GM18511 (cell line): ENCODE data around the gene ABCC6.
"Not testable (repeated sequence)": the region's sequence is repeated elsewhere in the genome, so short reads cannot be mapped to it uniquely, and the experiment has no call there.

ENCODE experiments used
- ATAC-seq: cut with Tn5 transposase; IDR thresholded peaks from one replicate; pipeline ENCODE4 v1.9.1; 2021; ENCODE audit warnings: mild to moderate bottlenecking, moderate library complexity; ENCODE audit not compliant: unreplicated experiment

The ABCC6 gene

DNA sequence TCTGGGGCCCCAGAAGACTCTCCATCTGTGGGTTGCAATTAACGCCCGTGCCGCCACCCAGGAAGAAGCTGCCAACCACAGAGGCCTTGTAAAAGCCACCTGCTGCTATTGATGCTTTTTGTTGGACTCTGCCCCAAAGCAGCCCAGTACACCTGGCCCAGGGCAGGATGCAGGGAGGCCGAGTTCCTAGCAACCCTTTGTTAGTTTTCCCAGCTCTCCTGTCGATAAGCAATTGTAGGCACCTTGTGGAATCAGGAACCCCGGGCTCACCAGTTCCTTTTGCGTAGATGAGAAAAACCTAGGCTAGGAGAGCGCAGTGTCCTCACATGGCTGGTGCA, 103.3 kb downstream of the ABCC6 start:
- no peak for ATAC-seq

DNA sequence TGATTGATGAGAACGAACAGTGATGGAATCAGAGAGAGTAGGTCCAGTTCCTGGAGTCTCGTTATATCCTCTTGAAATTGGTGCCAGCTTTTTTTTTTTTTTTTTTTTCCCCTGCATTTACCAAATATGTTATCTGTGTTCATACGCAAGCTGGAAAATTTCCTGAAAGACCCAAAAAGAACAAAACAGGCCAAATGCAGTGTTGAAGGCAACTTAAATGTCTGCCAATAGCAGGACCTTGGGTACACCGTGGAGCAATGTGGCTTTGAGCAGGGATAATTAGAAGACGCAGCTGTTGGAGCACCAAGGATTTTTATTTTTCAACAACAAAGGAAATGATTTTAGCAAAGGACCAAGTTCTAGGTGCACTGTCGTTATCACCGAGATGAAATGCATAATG, 105.0 kb downstream of the ABCC6 start:
- no peak for ATAC-seq

DNA sequence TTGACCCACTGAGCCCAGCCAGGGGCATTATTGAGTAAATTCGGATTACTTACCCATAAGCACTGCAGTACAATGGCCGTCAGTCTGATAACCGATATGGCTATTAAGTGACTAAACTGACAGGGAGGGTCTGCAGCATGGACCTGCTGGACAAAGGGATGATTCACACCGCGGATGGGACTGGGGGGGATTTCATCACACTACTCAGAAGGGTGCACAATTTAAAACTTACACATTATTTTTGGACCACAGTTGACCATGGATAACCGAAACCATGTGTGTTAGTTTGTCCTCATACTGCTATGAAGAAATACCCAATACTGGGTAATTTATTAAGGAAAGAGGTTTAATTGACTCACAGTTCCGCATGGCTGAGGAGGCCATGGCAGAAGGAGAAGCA, 106.5 kb downstream of the ABCC6 start:
- ATAC-seq, result no peak

DNA sequence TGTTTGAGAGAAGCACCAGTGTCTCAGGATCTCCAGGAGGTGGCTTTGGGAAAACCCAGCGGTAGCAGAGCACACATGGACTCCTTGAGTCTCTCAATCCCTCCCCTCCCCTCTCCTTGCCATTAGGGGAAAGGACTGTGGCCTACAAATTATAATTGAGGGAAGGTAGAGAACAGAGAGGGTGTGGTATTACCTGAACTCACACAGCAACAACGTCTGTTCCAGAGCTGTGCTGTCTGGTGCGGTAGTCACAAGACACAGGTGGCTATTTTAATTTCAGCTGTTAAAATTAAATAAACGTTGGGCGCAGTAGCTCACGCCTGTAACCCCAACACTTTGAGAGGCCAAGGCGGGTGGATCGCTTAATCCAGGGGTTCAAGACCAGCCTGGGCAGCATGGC, 110.2 kb downstream of the ABCC6 start:
- ATAC-seq, result no peak

DNA sequence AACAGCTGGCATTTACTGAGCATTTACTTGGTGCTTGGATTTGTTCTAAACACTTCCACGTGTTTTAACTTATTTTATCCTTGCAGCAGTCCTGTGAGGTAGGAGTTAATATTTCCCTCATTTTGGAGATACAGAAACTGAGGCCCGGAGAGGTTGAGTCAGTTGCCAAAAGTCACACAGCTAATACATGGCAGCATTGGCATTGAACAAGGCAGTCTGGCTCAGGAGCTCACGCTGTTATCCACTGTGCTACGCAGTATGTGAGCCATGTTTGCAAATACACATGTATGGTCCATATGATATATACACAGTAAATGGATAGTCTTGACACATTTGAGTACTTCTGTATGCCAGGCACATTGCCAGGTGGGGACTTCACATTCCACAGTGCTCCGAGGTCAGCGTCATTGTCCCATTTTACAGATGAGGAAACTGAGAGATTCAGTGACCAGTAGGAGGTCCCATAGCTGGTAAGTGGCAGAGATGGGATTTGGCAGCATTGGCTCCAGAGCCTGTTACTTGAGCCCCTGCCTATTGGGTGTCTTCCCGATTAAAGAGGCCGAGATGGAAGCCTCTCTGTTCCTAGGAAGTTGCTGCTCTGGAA, 110.7 kb downstream of the ABCC6 start:
- ATAC-seq, result no peak

DNA sequence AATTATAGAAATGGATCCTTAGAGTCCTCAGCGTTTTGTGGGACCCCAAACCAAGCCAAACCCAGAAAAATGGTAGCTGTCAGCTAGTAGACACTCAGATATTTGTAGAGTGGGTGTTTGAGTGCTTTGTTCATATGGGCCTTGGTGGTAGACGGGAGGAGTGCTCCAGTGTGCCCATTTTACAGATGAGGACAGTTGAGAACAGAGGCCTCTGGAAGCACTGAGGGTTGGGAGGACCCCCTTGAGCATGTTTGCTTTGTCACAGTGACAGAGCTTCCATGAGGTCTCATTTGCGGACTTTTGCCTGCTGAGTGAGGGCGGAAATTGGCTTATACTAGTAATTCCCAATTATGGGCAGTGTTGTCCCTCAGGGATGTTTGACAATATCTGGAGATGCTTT, 111.7 kb downstream of the ABCC6 start:
- ATAC-seq, result no peak

DNA sequence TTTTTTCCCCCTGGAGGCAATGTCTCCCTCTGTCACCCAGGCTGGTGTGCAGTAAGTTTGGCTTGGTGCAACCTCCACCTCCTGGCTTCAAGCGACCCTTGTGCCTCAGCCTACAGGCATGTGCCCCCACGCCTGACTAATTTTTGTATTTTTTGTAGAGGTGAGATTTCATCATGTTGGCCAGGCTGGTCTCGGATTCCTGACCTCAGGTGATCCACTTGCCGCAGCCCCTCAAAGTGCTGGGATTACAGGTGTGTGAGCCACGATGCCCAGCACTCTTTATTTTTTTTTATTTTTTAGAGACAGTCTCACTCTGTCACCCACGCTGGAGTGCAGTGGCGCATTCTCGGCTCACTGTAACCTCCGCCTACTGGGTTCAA, 113.2 kb downstream of the ABCC6 start:
- ATAC-seq, result no peak

DNA sequence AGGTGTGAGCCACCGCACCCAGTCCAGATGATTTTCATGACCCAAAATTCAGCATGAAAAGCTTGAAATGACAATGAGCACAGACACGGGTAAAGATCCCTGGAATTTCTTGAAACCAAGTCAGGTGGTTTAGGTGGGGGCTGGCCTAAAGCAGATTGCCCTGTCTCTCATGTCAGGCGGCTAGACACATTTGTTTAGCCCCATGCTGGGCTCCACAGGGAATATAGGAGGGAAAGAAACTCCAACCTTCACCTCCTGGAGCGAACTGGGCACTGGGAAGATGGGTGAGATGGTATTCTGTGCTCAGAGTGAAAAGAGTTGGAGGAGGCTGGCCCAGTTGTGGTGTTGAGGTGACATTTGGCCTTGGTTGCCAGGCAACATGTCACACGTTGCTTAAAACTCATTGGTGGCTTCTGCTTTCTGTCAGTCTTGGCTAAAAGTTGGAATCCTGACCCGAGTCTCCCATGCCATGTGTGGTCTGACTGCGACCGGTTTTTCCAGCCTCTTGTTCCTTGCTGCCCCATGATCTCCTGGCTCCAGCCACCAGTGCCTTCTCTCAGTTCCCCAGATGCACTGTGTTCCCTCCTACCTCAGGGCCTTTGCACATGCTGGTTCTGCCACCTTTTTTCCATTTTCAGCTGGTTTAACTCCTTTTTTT, 113.7 kb downstream of the ABCC6 start:
- ATAC-seq, result no peak

DNA sequence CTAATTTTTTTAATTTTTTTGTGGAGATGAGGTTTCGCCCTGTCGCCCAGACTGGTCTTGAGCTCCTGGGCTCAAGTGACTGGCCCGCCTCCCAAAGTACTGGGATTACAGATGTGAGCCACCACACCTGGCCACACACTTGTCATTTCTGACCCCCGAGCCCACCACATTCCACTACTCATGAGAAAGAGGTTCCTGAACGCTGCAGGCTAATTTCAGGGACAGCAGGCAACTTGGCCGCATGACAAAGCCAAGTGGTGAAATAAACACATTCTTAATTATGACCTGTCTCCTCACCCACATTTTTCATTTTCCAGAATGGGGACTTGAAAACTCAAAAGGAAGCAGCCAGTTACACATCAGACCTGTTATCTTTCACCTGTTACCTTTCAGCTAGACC, 114.5 kb downstream of the ABCC6 start:
- no peak for ATAC-seq

DNA sequence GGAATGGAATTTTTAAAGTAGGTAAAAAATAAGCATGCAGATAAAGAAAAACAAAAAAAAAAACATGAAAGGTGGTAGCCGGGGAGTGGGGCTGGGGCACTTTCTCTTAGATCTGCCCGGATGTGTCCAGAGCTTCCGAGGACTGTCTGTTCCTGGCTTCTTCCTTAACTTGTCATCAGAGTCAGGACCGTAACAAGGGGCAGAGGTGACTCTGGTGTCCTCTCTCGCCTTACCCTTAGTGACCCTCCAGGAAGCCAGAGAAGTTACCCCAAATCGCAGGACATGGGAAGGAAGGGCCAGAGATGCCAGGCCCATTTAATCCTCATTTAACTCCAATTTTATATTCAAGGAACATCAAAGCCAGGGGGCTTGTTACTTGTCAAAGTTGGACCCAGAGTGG, 115.5 kb downstream of the ABCC6 start:
- ATAC-seq, result no peak

DNA sequence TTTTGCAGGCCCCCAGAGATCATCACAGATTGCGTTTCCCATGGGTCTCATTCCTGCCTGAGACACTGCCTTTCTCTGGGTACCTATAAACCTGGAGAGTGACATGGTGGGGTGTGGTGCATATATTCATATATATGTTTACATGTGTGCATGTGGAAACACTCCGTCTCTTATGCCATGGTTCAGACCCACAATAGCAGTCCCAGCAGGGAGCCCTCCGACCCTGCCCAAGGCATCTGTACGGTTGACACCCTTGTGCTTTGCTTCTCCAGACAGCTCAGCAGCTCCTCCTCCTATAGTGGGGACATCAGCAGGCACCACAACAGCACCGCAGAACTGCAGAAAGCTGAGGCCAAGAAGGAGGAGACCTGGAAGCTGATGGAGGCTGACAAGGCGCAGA, 116.8 kb downstream of the ABCC6 start:
- ATAC-seq, result no peak

DNA sequence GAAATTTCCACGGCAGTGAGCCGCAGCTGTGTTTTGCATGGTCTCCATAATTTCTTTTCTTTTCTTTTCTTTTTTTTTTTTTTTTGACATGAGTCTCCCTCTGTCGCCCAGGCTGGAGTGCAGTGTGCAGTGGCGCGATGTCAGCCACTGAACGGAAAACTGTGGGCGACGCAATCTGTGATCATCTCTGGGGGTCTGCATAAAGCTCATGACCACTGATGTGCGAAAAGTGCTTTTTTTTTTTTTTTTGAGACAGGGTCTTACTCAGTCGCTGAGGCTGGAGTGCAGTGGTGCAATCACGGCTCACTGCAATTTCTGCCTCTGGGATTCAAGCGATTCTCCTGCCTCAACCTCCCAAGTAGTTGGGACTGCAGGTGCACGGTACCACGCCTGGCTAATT, 117.6 kb downstream of the ABCC6 start:
- no peak for ATAC-seq

DNA sequence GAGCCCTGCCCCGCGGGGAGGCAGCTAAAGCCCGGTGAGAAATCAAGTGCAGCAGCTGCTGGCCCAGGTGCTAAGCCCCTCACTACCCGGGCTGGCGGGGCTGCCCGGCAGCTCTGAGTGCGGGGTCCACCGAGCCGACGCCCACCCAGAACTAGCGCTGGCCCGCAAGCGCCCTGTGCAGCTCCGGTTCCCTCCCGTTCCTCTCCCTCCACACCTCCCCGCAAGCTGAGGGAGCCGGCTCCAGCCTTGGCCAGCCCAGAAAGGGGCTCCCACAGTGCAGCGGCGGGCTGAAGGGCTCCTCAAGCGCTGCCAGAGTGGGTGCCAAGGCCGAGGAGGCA, 118.5 kb downstream of the ABCC6 start:
- ATAC-seq, result not testable (repeated sequence)

DNA sequence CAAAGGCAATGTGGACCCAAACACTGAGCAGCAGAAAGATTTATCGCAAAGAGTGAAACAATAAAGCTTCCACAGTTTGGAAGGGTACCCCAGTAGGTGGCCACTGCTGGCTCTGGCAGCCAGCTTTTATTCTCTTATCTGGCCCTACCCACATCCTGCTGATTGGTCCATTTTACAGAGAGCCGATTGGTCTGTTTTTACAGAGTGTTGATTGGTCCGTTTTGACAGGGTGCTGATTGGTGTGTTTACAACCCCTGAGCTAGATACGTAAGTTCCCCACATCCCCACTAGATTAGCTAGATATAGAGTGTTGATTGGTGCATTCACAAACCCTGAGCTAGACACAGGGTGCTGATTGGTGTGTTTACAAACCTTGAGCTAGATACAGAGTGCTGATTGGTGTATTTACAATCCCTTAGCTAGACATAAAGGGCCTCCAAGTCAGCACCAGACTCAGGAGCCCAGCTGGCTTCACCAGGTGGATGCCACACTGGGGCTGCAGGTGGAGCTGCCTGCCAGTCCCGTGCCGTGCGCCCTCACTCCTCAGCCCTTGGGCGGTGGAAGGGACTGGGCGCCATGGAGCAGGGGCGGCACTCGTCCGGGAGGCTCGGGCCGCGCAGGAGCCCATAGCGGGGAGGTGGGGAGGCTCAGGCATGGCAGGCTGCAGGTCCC, 119.0 kb downstream of the ABCC6 start:
- not testable (repeated sequence) for ATAC-seq

DNA sequence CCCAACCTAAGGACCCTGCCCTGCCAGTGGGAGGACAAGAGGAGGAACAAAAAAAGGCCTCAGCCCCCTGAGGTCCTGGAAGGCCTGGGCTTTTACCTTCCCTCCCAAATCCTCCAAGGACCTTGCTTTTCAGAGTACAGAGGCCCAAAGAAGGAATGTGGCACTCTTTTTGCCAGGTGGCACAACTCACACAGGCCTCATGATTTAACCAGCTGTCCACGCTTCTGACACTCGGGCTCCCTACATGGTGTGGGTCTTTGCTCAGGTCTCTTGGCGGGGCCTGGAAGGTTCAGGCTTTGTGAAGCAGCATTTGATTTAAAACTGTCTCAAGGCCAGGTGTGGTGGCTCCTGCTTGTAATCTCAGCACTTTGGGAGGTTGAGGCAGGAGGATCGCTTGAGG, 120.6 kb downstream of the ABCC6 start:
- ATAC-seq, result no peak

DNA sequence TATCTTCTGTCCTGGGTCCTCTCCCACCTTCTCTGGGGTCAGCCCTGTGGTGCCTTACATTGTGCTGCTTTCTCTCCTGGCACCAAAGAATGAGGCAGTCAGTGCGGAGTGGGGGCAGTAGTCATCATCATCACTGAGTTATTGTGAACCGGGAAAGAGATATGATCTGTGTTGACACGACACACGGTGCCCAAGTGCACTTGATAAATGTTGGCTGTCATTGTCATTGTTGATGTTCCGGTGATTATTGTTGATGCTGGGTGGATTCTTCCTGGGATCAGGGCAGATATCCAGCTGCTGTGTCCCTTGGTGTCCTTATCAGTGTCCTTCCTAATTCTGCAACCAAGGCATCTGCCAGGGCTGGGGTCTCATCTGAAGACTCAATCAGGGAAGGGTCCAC, 121.7 kb downstream of the ABCC6 start:
- no peak for ATAC-seq

DNA sequence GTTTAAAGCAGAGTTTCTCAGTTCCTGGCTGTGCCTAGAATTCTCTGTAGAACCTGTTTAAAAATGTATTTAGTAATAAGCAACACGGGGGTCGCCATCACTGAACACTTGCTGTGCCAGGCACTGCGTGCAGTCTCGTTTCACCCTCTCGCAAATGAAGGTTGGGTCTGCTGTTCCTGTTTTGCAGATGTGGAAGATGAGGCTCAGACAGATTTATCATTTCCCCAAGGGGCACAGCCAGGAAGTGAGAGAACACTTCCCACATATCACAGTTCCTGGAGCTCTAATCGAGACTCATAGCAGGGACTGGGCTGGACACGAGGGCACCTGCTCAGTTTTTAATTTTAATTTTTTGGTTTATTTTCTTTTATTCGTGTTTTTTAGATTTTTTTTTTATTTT, 122.7 kb downstream of the ABCC6 start:
- no peak for ATAC-seq

DNA sequence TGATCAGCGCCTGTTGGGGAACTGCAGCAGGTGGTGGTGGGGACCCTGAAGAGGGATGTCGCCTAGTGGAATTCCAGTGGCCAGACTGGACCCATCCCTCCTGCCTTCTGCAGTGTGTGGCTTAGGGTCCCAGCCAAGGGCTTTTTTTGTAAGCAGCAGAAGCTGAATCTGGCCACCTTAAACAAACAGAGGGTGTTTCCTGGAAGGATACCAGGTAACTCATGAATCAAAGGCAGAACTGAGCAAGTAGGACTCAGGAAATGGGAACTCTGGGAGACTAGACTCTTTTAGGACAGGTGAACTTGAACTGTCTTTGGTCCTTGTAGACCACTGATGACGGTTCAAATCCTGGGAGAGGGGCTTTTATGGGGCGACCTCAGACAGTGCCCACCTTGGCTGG, 124.0 kb downstream of the ABCC6 start:
- no peak for ATAC-seq
